H9 (cell line): Measurements from ENCODE around the gene TAAR9. TPM values are rescaled to one million over a fixed set of nuclear protein-coding genes. Genes with fewer than 3 reads are reported as not detected.

ENCODE experiments used
- DNase-seq: peaks from one replicate; pipeline ENCODE4 v3.0.0-alpha.2; 2017
- H2AFZ ChIP-seq: one replicate; pipeline ENCODE4 v1.6.1; 2013; ENCODE audit warnings: mild to moderate bottlenecking, low read length, control low read depth, moderate library complexity
- H2AK5ac ChIP-seq: 2 replicates; pipeline ENCODE4 v1.6.1; 2013; ENCODE audit warnings: low read length, control low read depth, mixed read lengths; ENCODE audit not compliant: insufficient read length
- H2BK120ac ChIP-seq: one replicate; pipeline ENCODE4 v1.6.1; 2013; ENCODE audit warnings: low read depth, mild to moderate bottlenecking, low read length, control low read depth, inconsistent platforms; ENCODE audit not compliant: poor library complexity, severe bottlenecking
- H2BK12ac ChIP-seq: 2 replicates; pipeline ENCODE4 v1.6.1; 2013; ENCODE audit warnings: low read length, control low read depth, mixed read lengths, low read depth; ENCODE audit not compliant: insufficient read length
- H2BK15ac ChIP-seq: 2 replicates; pipeline ENCODE4 v1.6.1; 2013; ENCODE audit warnings: low read depth, low read length, control low read depth
- H2BK20ac ChIP-seq: one replicate; pipeline ENCODE4 v1.6.1; 2013; ENCODE audit warnings: low read depth, mild to moderate bottlenecking, low read length, control low read depth, inconsistent platforms; ENCODE audit not compliant: poor library complexity, severe bottlenecking
- H2BK5ac ChIP-seq: 2 replicates; pipeline ENCODE4 v1.6.1; 2013; ENCODE audit warnings: low read length, control low read depth, mixed read lengths; ENCODE audit not compliant: insufficient read length
- H3K14ac ChIP-seq: 2 replicates; pipeline ENCODE4 v1.6.1; 2013; ENCODE audit warnings: low read length, control low read depth; ENCODE audit not compliant: insufficient read depth
- H3K18ac ChIP-seq: 2 replicates; pipeline ENCODE4 v1.6.1; 2013; ENCODE audit warnings: low read depth, mild to moderate bottlenecking, mixed read lengths, low read length, control low read depth; ENCODE audit not compliant: insufficient read length
- H3K23ac ChIP-seq: 2 replicates; pipeline ENCODE4 v1.6.1; 2013; ENCODE audit warnings: low read length, control low read depth, mixed read lengths, low read depth; ENCODE audit not compliant: insufficient read length
- H3K23me2 ChIP-seq: 2 replicates; pipeline ENCODE4 v1.6.1; 2013; ENCODE audit warnings: low read depth, mild to moderate bottlenecking, mixed read lengths, low read length, control low read depth; ENCODE audit not compliant: insufficient read length, poor library complexity, severe bottlenecking
- H3K27ac ChIP-seq: 2 replicates; pipeline ENCODE4 v1.5.1; 2013; ENCODE audit warnings: low read length, control low read depth, mixed read lengths, low read depth; ENCODE audit not compliant: insufficient read length
- H3K27me3 ChIP-seq: 2 replicates; pipeline ENCODE4 v1.6.1; 2013; ENCODE audit warnings: low read length, control low read depth, inconsistent platforms; ENCODE audit not compliant: insufficient read depth
- H3K4ac ChIP-seq: 2 replicates; pipeline ENCODE4 v1.6.1; 2013; ENCODE audit warnings: low read depth, mild to moderate bottlenecking, control low read depth, inconsistent platforms, low read length, moderate library complexity
- H3K4me1 ChIP-seq: 2 replicates; pipeline ENCODE4 v1.6.1; 2013; ENCODE audit warnings: low read length, control low read depth, inconsistent platforms; ENCODE audit not compliant: insufficient read depth
- H3K4me2 ChIP-seq: 2 replicates; pipeline ENCODE4 v1.6.1; 2013; ENCODE audit warnings: low read length, control low read depth, mixed read lengths; ENCODE audit not compliant: insufficient read length, insufficient read depth
- H3K56ac ChIP-seq: 2 replicates; pipeline ENCODE4 v1.6.1; 2013; ENCODE audit warnings: low read depth, mild to moderate bottlenecking, mixed read lengths, low read length, control low read depth; ENCODE audit not compliant: insufficient read length
- H3K79me1 ChIP-seq: 2 replicates; pipeline ENCODE4 v1.6.1; 2013; ENCODE audit warnings: low read depth, mild to moderate bottlenecking, moderate library complexity, low read length, control low read depth, inconsistent platforms; ENCODE audit not compliant: insufficient read depth, poor library complexity, severe bottlenecking
- H3K79me2 ChIP-seq: 2 replicates; pipeline ENCODE4 v1.6.1; 2013; ENCODE audit warnings: low read length, control low read depth, inconsistent platforms; ENCODE audit not compliant: insufficient read depth
- H3K9ac ChIP-seq: 2 replicates; pipeline ENCODE4 v1.6.1; 2013; ENCODE audit warnings: low read length, control low read depth, mixed read lengths; ENCODE audit not compliant: insufficient read length; ENCODE audit errors: extremely low read depth
- H3K9me3 ChIP-seq: one replicate; pipeline ENCODE4 v1.6.1; 2013; ENCODE audit warnings: low read depth, low read length, inconsistent platforms; ENCODE audit not compliant: control insufficient read depth
- H3T11ph ChIP-seq: one replicate; pipeline ENCODE4 v1.6.1; 2013; ENCODE audit warnings: mild to moderate bottlenecking, low read length, control low read depth, inconsistent platforms
- H4K20me1 ChIP-seq: one replicate; pipeline ENCODE4 v1.6.1; 2013; ENCODE audit not compliant: control insufficient read depth, insufficient read length, insufficient read depth
- H4K5ac ChIP-seq: 2 replicates; pipeline ENCODE4 v1.6.1; 2013; ENCODE audit warnings: low read depth, mild to moderate bottlenecking, mixed read lengths, low read length, control low read depth; ENCODE audit not compliant: insufficient read length
- H4K8ac ChIP-seq: replicated peaks from 2 replicates; pipeline ENCODE4 v1.6.1; 2013; ENCODE audit warnings: low read length, control low read depth, mixed read lengths, low read depth; ENCODE audit not compliant: insufficient read length
- H4K91ac ChIP-seq: 2 replicates; pipeline ENCODE4 v1.6.1; 2013; ENCODE audit warnings: low read depth, mild to moderate bottlenecking, moderate library complexity, mixed read lengths, low read length, control low read depth; ENCODE audit not compliant: insufficient read length
- H3K27ac Mint-ChIP-seq, 3 experiments: 2 replicates in 2 of 3; 3 replicates in 1 of 3; pipeline ENCODE4 v1.8.0; 2020 to 2021; ENCODE audit warnings: mixed read lengths in 3 of 3, mild to moderate bottlenecking in 1 of 3, moderate library complexity in 1 of 3
- H3K27me3 Mint-ChIP-seq: 2 replicates; pipeline ENCODE4 v1.8.0; 2021; ENCODE audit warnings: low read depth, mild to moderate bottlenecking, moderate library complexity, mixed read lengths
- H3K36me3 Mint-ChIP-seq, 3 experiments: 2 replicates in 2 of 3; 3 replicates in 1 of 3; pipeline ENCODE4 v1.8.0; 2020 to 2021; ENCODE audit warnings: low read depth in 3 of 3, mixed read lengths in 3 of 3; ENCODE audit not compliant: insufficient read depth in 1 of 3
- H3K4me1 Mint-ChIP-seq, 2 experiments: 2 replicates each; pipeline ENCODE4 v1.8.0; 2020; ENCODE audit warnings: mixed read lengths in 2 of 2
- H3K4me3 Mint-ChIP-seq, 2 experiments: 2 replicates in 1 of 2; 3 replicates in 1 of 2; pipeline ENCODE4 v1.8.0; 2020 to 2021; ENCODE audit warnings: mild to moderate bottlenecking in 2 of 2, mixed read lengths in 2 of 2, moderate library complexity in 1 of 2
- H3K9me3 Mint-ChIP-seq, 2 experiments: 2 replicates in 1 of 2; 3 replicates in 1 of 2; pipeline ENCODE4 v1.8.0; 2020; ENCODE audit warnings: mild to moderate bottlenecking in 2 of 2, mixed read lengths in 2 of 2, moderate library complexity in 1 of 2
- WGBS: extraction: QIAGEN DNeasy Blood & Tissue Kit; methylation state at CpG from one replicate; pipeline ENCODE4 v1.1.7; 2013; ENCODE audit warnings: missing lambda C conversion rate, low lambda C conversion rate, mixed read lengths; ENCODE audit not compliant: insufficient read length; ENCODE audit errors: extremely low coverage; 5-methylcytosine and 5-hydroxymethylcytosine counted together
- total RNA-seq: library from RNA; stranded (reverse); gene quantifications from 2 replicates; pipeline ENCODE4 v1.2.1, GENCODE V29; 2021
- TF ChIP-seq, protein P1 (sequence below): fragments of 200-600 bp; sonication (generic); conservative IDR thresholded peaks from 3 replicates; pipeline ENCODE4 v1.8.0; 2021; ENCODE audit warnings: antibody characterized with exemption, mild to moderate bottlenecking

The TAAR9 gene
- total RNA-seq, 1 experiment from 2014 or later = not detected

DNA sequence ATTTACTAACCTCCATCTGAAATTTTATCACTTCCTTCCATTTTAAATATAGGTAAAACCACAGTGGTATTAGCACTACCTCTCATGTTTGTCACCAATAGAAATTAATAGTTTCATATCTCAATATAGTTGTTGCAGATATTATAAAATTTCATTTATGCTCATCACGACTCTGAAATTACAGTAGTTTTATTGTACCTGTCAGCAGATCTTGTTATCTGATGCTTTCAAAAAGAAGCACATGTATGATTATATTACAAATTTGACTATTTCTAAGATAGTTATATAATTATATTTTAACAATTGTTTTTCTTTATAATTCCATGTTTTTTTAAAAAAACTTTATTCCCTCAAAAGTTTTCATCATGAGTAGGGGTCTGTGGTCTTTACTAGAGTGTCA, 46.6 kb downstream of the TAAR9 start:
- H3K4me1 Mint-ChIP-seq = peaks cover 4 to 5% of the 10 kb centered on the region in 2 experiments; a peak in 2 of 4 replicates
- Histone ChIP-seq H2BK5ac (no peak overlapping the region), H3K4me2 (no peak overlapping the region), H2AFZ (no peak overlapping the region), H3K23ac (no peak overlapping the region), H4K91ac (no peak overlapping the region), H3K27ac (no peak overlapping the region), H2AK5ac (no peak overlapping the region), H4K5ac (no peak overlapping the region), H2BK20ac (no peak overlapping the region), H3K79me1 (no peaks in the 10 kb centered on the region), H3K4me1 (no peaks in the 10 kb centered on the region), H2BK15ac (no peak overlapping the region), H3K9me3 (no peaks in the 10 kb centered on the region), H4K8ac (no peak overlapping the region), H3K14ac (no peak overlapping the region), H3K79me2 (no peaks in the 10 kb centered on the region), H4K20me1 (no peaks in the 10 kb centered on the region), H3K56ac (no peak overlapping the region), H3K9ac (no peak overlapping the region), H3K4ac (no peak overlapping the region), H2BK120ac (no peak overlapping the region), H3K23me2 (no peaks in the 10 kb centered on the region), H3K18ac (no peak overlapping the region), H3T11ph (no peak overlapping the region), H2BK12ac (no peak overlapping the region), H3K27me3 (no peaks in the 10 kb centered on the region)
- WGBS = no CpG with 5 or more reads among the region's 1 CpG
- peaks cover 0 to 3% of the 10 kb centered on the region in 2 experiments; a peak in 1 of 5 replicates for H3K9me3 Mint-ChIP-seq
- TF ChIP-seq, protein P1, sequence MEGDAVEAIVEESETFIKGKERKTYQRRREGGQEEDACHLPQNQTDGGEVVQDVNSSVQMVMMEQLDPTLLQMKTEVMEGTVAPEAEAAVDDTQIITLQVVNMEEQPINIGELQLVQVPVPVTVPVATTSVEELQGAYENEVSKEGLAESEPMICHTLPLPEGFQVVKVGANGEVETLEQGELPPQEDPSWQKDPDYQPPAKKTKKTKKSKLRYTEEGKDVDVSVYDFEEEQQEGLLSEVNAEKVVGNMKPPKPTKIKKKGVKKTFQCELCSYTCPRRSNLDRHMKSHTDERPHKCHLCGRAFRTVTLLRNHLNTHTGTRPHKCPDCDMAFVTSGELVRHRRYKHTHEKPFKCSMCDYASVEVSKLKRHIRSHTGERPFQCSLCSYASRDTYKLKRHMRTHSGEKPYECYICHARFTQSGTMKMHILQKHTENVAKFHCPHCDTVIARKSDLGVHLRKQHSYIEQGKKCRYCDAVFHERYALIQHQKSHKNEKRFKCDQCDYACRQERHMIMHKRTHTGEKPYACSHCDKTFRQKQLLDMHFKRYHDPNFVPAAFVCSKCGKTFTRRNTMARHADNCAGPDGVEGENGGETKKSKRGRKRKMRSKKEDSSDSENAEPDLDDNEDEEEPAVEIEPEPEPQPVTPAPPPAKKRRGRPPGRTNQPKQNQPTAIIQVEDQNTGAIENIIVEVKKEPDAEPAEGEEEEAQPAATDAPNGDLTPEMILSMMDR = no peak
- H3K27me3 Mint-ChIP-seq = peaks cover 2% of the 10 kb centered on the region; the same call in 1 of the 2 replicates
- H3K36me3 Mint-ChIP-seq = no peaks in the 10 kb centered on the region
- no peak overlapping the region for H3K4me3 Mint-ChIP-seq
- DNase-seq = no peak
- H3K27ac Mint-ChIP-seq = no peak overlapping the region
